Hematopoietic multipotent progenitor cell treated with erythropoietin and hydrocortisone succinate and interleukin-3 and kit ligand, for 6 days (in vitro differentiated cells): ENCODE measurements around the gene REV3L.
"Not testable (repeated sequence)": the region's sequence is repeated elsewhere in the genome, so short reads cannot be mapped to it uniquely, and the experiment has no call there.

ENCODE experiments used
- DNase-seq: peaks from one replicate; pipeline ENCODE4 v3.0.0-alpha.2; 2015

The REV3L gene

GRCh38 chr6:111256646-111257045 lies 226.4 kb downstream of the REV3L start:
- DNase-seq: peak; percentile 46

- not testable (repeated sequence) for DNase-seq
These were observed 227.2 kb downstream of the REV3L start for GRCh38 chr6:111255838-111256237.

GRCh38 chr6:111254779-111255166 lies 228.2 kb downstream of the REV3L start:
- DNase-seq: no peak

GRCh38 chr6:111254004-111254778 lies 228.8 kb downstream of the REV3L start:
- DNase-seq: no peak

GRCh38 chr6:111252726-111253125 lies 230.3 kb downstream of the REV3L start:
- no peak for DNase-seq

- DNase-seq: no peak
These were observed 232.1 kb downstream of the REV3L start for GRCh38 chr6:111250791-111251354.
